CD14-positive monocyte (primary cell): ENCODE measurements around the gene TMEM238. TPM values are rescaled to one million over a fixed set of nuclear protein-coding genes. Genes with fewer than 3 reads are reported as not detected.
A peak's percentile ranks its signal among the peaks of the same experiment; 100 is the strongest.

Experiments
- DNase-seq, 3 donors: peaks; one replicate each; pipeline ENCODE4 v3.0.0-alpha.2; 2011 to 2022
- H2AFZ ChIP-seq: 2 replicates; pipeline ENCODE4 v1.6.0; 2012; ENCODE audit warnings: mild to moderate bottlenecking, low read depth, low read length, inconsistent platforms; ENCODE audit not compliant: insufficient read depth, poor library complexity, severe bottlenecking
- H3K27ac ChIP-seq, 2 donors: 1 replicate in 1 of 2; 2 replicates in 1 of 2; pipeline ENCODE4 v1.5.1; 2012 to 2013; ENCODE audit warnings: low read length in 2 of 2, control low read depth in 1 of 2, inconsistent platforms in 1 of 2, low read depth in 1 of 2, mild to moderate bottlenecking in 1 of 2
- H3K27me3 ChIP-seq, 2 donors: one replicate each; pipeline versions ENCODE4 v1.6.0 to v1.6.1; 2011 to 2013; ENCODE audit warnings: low read length in 2 of 2; ENCODE audit not compliant: control insufficient read depth in 2 of 2, insufficient read depth in 2 of 2
- H3K36me3 ChIP-seq, 2 donors: replicated peaks in 1 of 2; 1 replicate in 1 of 2; 2 replicates in 1 of 2; pipeline versions ENCODE4 v1.5.1 to v1.6.1; 2012 to 2013; ENCODE audit warnings: low read length in 2 of 2, control low read depth in 1 of 2, inconsistent platforms in 1 of 2, mild to moderate bottlenecking in 1 of 2; ENCODE audit not compliant: insufficient read depth in 2 of 2, control insufficient read depth in 1 of 2
- H3K4me1 ChIP-seq, 2 donors: 1 replicate in 1 of 2; 2 replicates in 1 of 2; pipeline versions ENCODE4 v1.5.1 to v1.6.1; 2012 to 2013; ENCODE audit warnings: low read length in 2 of 2, control low read depth in 1 of 2, inconsistent platforms in 1 of 2, mild to moderate bottlenecking in 1 of 2, moderate library complexity in 1 of 2; ENCODE audit not compliant: insufficient read depth in 2 of 2, control insufficient read depth in 1 of 2
- H3K4me2 ChIP-seq: replicated peaks from 2 replicates; pipeline ENCODE3; 2012; ENCODE audit warnings: low read length, moderate library complexity, mild to moderate bottlenecking; ENCODE audit not compliant: poor library complexity, severe bottlenecking; ENCODE audit errors: extremely low read depth
- H3K4me3 ChIP-seq, 3 experiments: fragments of 200-600 bp in 1 of 3; sonication (generic) in 1 of 3; replicated peaks in 1 of 3; 1 replicate in 2 of 3; 2 replicates in 1 of 3; pipeline ENCODE4 v1.5.1; 2011 to 2013; ENCODE audit warnings: low read length in 3 of 3, mild to moderate bottlenecking in 3 of 3, control low read depth in 2 of 3, low read depth in 2 of 3, inconsistent platforms in 1 of 3, moderate library complexity in 1 of 3
- H3K79me2 ChIP-seq: 2 replicates; pipeline ENCODE4 v1.6.0; 2012; ENCODE audit warnings: mild to moderate bottlenecking, control low read depth, inconsistent platforms, low read length, moderate library complexity; ENCODE audit not compliant: insufficient read depth
- H3K9ac ChIP-seq: 2 replicates; pipeline ENCODE4 v1.6.0; 2017; ENCODE audit warnings: low read length, mild to moderate bottlenecking; ENCODE audit not compliant: insufficient read depth, poor library complexity, severe bottlenecking
- H3K9me3 ChIP-seq, 2 donors: replicated peaks in 1 of 2; 1 replicate in 1 of 2; 2 replicates in 1 of 2; pipeline versions ENCODE4 v1.5.1 to v1.6.1; 2012 to 2013; ENCODE audit warnings: low read length in 2 of 2, control low read depth in 1 of 2; ENCODE audit not compliant: control insufficient read depth in 1 of 2, insufficient read depth in 1 of 2
- H4K20me1 ChIP-seq: 2 replicates; pipeline ENCODE4 v1.6.0; 2012; ENCODE audit warnings: mild to moderate bottlenecking, low read length, control low read depth, moderate library complexity; ENCODE audit not compliant: insufficient read depth
- H3K27ac Mint-ChIP-seq, 7 donors: one replicate each; pipeline ENCODE4 v1.8.0; 2020; ENCODE audit warnings: mild to moderate bottlenecking in 7 of 7, mixed read lengths in 7 of 7, moderate library complexity in 6 of 7, inconsistent platforms in 2 of 7
- H3K27me3 Mint-ChIP-seq, 3 donors: one replicate each; pipeline ENCODE4 v1.8.0; 2021 to 2022; ENCODE audit warnings: low read depth in 3 of 3, mild to moderate bottlenecking in 3 of 3, mixed read lengths in 3 of 3, moderate library complexity in 3 of 3, inconsistent platforms in 1 of 3
- H3K36me3 Mint-ChIP-seq, 2 donors: one replicate each; pipeline ENCODE4 v1.8.0; 2020; ENCODE audit warnings: mixed read lengths in 2 of 2, inconsistent platforms in 1 of 2, mild to moderate bottlenecking in 1 of 2
- H3K4me1 Mint-ChIP-seq: one replicate; pipeline ENCODE4 v1.8.0; 2020; ENCODE audit warnings: mild to moderate bottlenecking, mixed read lengths
- H3K4me3 Mint-ChIP-seq, 2 donors: one replicate each; pipeline ENCODE4 v1.8.0; 2020; ENCODE audit warnings: mild to moderate bottlenecking in 2 of 2, mixed read lengths in 2 of 2, moderate library complexity in 1 of 2
- H3K9me3 Mint-ChIP-seq, 7 donors: one replicate each; pipeline ENCODE4 v1.8.0; 2020 to 2022; ENCODE audit warnings: mixed read lengths in 7 of 7, mild to moderate bottlenecking in 6 of 7, moderate library complexity in 6 of 7, inconsistent platforms in 2 of 7
- CTCF ChIP-seq: fragments of 200-600 bp; IDR thresholded peaks from one replicate; pipeline ENCODE4 v1.8.0; 2022; ENCODE audit warnings: antibody characterized with exemption, mild to moderate bottlenecking
- WGBS: methylation state at CpG from one replicate; pipeline ENCODE4 v1.1.5; 2013; ENCODE audit warnings: missing lambda C conversion rate; ENCODE audit not compliant: insufficient coverage; 5-methylcytosine and 5-hydroxymethylcytosine counted together
- intact Hi-C, 2 donors: fragments of 100-400 bp; cut with micrococcal nuclease; formaldehyde crosslinking; loops; one replicate each; pipeline versions ENCODE4 v1.15.0 to v1.15.1; 2023
- polyA plus RNA-seq, 3 donors: library from polyadenylated mRNA; depleted of rRNA in 1 of 3; unstranded in 2 of 3; stranded (reverse) in 1 of 3; fragments of 300-500 nt in 2 of 3; fragments of >200 nt in 1 of 3; fragmentation: Illumina TruSeq in 2 of 3; gene quantifications; 1 replicate in 2 of 3; 2 replicates in 1 of 3; pipeline ENCODE4 v1.2.3, GENCODE V29; 2012 to 2021

The TMEM238 gene
- polyA plus RNA-seq, 3 donors = not detected

GRCh38 chr19:55376241-55376933, 7.7 kb downstream of the TMEM238 start, which contains the start of gene TMEM190:
TMEM190 (plus strand) TSS chr19:55376826; CDS start chr19:55376854, 28 bp downstream.
- Histone ChIP-seq H3K79me2 (no peaks in the 10 kb centered on the region), H4K20me1 (no peaks in the 10 kb centered on the region), H3K4me2 (no peak within 1 kb of the TSS), H3K27ac (no peak within 1 kb of the TSS), H3K4me1 (no peaks in the 10 kb centered on the region), H3K9me3 (peaks cover 0 to 5% of the 10 kb centered on the region in 2 donors), H2AFZ (no peak within 1 kb of the TSS), H3K9ac (no peak within 1 kb of the TSS), H3K4me3 (no peak within 1 kb of the TSS), H3K27me3 (peaks cover 5 to 68% of the 10 kb centered on the region in 2 donors), H3K36me3 (no peaks in the 10 kb centered on the region)
- intact Hi-C loops = no loop called here
- 70% methylated on average over 12 of the region's 21 CpGs for WGBS
- Mint-ChIP-seq H3K4me1 (no peaks in the 10 kb centered on the region), H3K4me3 (peak within 1 kb of the TSS in 1 of 2 donors; percentile 57), H3K27ac (peak within 1 kb of the TSS in 1 of 7 donors; percentile 53), H3K9me3 (peaks cover 0 to 15% (median 0%) of the 10 kb centered on the region in 7 donors), H3K27me3 (peaks cover 56 to 77% (median 58%) of the 10 kb centered on the region in 3 donors), H3K36me3 (no peaks in the 10 kb centered on the region)
- no peak for DNase-seq
- TF ChIP-seq CTCF = no peak

GRCh38 chr19:55373993-55374757, 9.9 kb downstream of the TMEM238 start:
- Mint-ChIP-seq H3K27me3 (peaks cover 68 to 92% (median 71%) of the 10 kb centered on the region in 3 donors), H3K4me3 (peak overlapping the region in 1 of 2 donors; percentile 58), H3K36me3 (peaks cover 0 to 4% of the 10 kb centered on the region in 2 donors), H3K9me3 (peaks cover 0 to 24% (median 6%) of the 10 kb centered on the region in 7 donors), H3K27ac (no peak overlapping the region), H3K4me1 (peaks cover 5% of the 10 kb centered on the region)
- no peaks in the 10 kb centered on the region for H3K79me2 ChIP-seq
- H3K36me3 ChIP-seq = no peaks in the 10 kb centered on the region
- H2AFZ ChIP-seq = no peak overlapping the region
- H3K4me2 ChIP-seq = no peak overlapping the region
- H3K4me3 ChIP-seq = no peak overlapping the region
- intact Hi-C loops = no loop called here
- H3K27ac ChIP-seq = no peak overlapping the region
- H3K4me1 ChIP-seq = peaks cover 4 to 6% of the 10 kb centered on the region in 2 donors
- peaks cover 22 to 87% of the 10 kb centered on the region in 2 donors for H3K27me3 ChIP-seq
- H3K9ac ChIP-seq = no peak overlapping the region
- no peak for TF ChIP-seq CTCF
- no peak for DNase-seq
- peaks cover 2 to 8% of the 10 kb centered on the region in 2 donors for H3K9me3 ChIP-seq
- WGBS = 36% methylated on average over 21 of the region's 31 CpGs
- no peaks in the 10 kb centered on the region for H4K20me1 ChIP-seq
